Hepatocyte (in vitro differentiated cells): ENCODE results near the gene SLX1A. TPM values are rescaled to one million over a fixed set of nuclear protein-coding genes. Genes with fewer than 3 reads are reported as not detected.

Source experiments
- DNase-seq: peaks from one replicate; pipeline ENCODE4 v3.0.0-alpha.2; 2016; ENCODE audit warnings: low spot score
- H2AFZ ChIP-seq: fragments of 200-600 bp; sonication (generic); 2 replicates; pipeline ENCODE4 v1.6.0; 2016; ENCODE audit warnings: antibody characterized with exemption, mild to moderate bottlenecking
- H3K27ac ChIP-seq: fragments of 200-600 bp; sonication (generic); 2 replicates; pipeline ENCODE4 v1.5.1; 2016; ENCODE audit warnings: mild to moderate bottlenecking
- H3K27me3 ChIP-seq: fragments of 200-600 bp; sonication (generic); 2 replicates; pipeline ENCODE4 v1.6.1; 2016
- H3K36me3 ChIP-seq: fragments of 200-600 bp; sonication (generic); replicated peaks from 2 replicates; pipeline ENCODE4 v1.5.1; 2016; ENCODE audit warnings: low read depth; ENCODE audit not compliant: insufficient read depth
- H3K4me1 ChIP-seq: fragments of 200-600 bp; sonication (generic); 2 replicates; pipeline ENCODE4 v1.5.1; 2016; ENCODE audit warnings: mild to moderate bottlenecking, moderate library complexity; ENCODE audit not compliant: insufficient read depth
- H3K4me2 ChIP-seq: fragments of 200-600 bp; sonication (generic); 2 replicates; pipeline ENCODE4 v1.6.0; 2016
- H3K4me3 ChIP-seq: fragments of 200-600 bp; sonication (generic); 2 replicates; pipeline ENCODE4 v1.5.1; 2016; ENCODE audit warnings: mild to moderate bottlenecking
- H3K79me2 ChIP-seq: fragments of 200-600 bp; sonication (generic); 2 replicates; pipeline ENCODE4 v1.6.0; 2017; ENCODE audit warnings: mild to moderate bottlenecking
- H3K9me2 ChIP-seq: fragments of 200-600 bp; sonication (generic); replicated peaks from 2 replicates; pipeline ENCODE4 v1.6.0; 2017; ENCODE audit warnings: mild to moderate bottlenecking; ENCODE audit not compliant: insufficient read depth
- H3K9me3 ChIP-seq: fragments of 200-600 bp; sonication (generic); 2 replicates; pipeline ENCODE4 v1.5.1; 2016; ENCODE audit warnings: low read depth, mild to moderate bottlenecking
- H4K20me1 ChIP-seq: fragments of 200-600 bp; sonication (generic); 2 replicates; pipeline ENCODE4 v1.6.0; 2016; ENCODE audit warnings: mild to moderate bottlenecking; ENCODE audit not compliant: insufficient read depth, poor library complexity, severe bottlenecking
- EZH2 ChIP-seq: fragments of 200-600 bp; sonication (generic); IDR thresholded peaks from 2 replicates; pipeline ENCODE4 v1.6.1; 2016; ENCODE audit warnings: antibody characterized with exemption, mild to moderate bottlenecking, borderline replicate concordance
- EZH2phosphoT487 ChIP-seq: fragments of 200-600 bp; sonication (generic); IDR thresholded peaks from one replicate; pipeline ENCODE4 v1.6.1; 2018; ENCODE audit warnings: antibody characterized with exemption, mild to moderate bottlenecking, low read depth, moderate library complexity; ENCODE audit not compliant: unreplicated experiment, severe bottlenecking
- WGBS: methylation state at CpG from one replicate; pipeline ENCODE4 v1.1.6; 2016; ENCODE audit warnings: low lambda C conversion rate; ENCODE audit errors: missing lambda C conversion rate; 5-methylcytosine and 5-hydroxymethylcytosine counted together
- polyA plus RNA-seq: library from polyadenylated mRNA; unstranded; fragments of >200 nt; fragmentation: Nextera tagmentation; extraction: Ambion mirVana; gene quantifications from 2 replicates; pipeline ENCODE4 v1.2.1, GENCODE V29; 2016
- total RNA-seq: library from RNA; depleted of rRNA; stranded (reverse); fragments of >200 nt; gene quantifications from 2 replicates; pipeline ENCODE4 v1.2.3, GENCODE V29; 2014
- TF ChIP-seq, protein P1 (sequence below): fragments of 200-600 bp; sonication (generic); IDR thresholded peaks from 2 replicates; pipeline ENCODE4 v1.5.1; 2016; ENCODE audit warnings: antibody characterized with exemption, mild to moderate bottlenecking; ENCODE audit not compliant: poor library complexity

The SLX1A gene
- total and polyA plus RNA-seq, 2 experiments from 2014 or later, result 25.1 to 111 TPM

DNA sequence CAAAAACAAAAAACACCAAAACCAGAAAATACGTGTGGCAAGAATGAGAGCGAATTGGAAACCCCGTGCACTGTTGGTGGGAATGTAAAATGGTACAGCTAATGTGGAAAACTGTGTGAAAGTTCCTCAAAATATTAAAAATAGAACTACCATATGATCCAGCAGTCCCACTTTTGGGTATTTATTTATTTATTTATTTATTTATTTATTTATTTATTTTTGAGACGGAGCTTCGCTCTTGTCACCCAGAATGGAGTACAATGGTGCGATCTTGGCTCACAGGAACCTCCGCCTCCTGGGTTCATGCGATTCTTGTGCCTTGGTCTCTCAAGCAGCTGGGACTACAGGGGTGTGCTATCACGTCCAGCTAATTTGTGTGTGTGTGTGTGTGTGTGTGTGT is 41.2 kb upstream of the SLX1A start:
- Histone ChIP-seq H3K4me2 (no peak overlapping the region), H3K4me1 (no peaks in the 10 kb centered on the region), H3K79me2 (no peaks in the 10 kb centered on the region), H3K27me3 (no peaks in the 10 kb centered on the region), H3K9me3 (peaks cover 4% of the 10 kb centered on the region), H2AFZ (no peak overlapping the region), H3K9me2 (no peaks in the 10 kb centered on the region), H3K4me3 (no peak overlapping the region), H3K27ac (no peak overlapping the region), H4K20me1 (no peaks in the 10 kb centered on the region), H3K36me3 (no peaks in the 10 kb centered on the region)
- TF ChIP-seq, protein P1, sequence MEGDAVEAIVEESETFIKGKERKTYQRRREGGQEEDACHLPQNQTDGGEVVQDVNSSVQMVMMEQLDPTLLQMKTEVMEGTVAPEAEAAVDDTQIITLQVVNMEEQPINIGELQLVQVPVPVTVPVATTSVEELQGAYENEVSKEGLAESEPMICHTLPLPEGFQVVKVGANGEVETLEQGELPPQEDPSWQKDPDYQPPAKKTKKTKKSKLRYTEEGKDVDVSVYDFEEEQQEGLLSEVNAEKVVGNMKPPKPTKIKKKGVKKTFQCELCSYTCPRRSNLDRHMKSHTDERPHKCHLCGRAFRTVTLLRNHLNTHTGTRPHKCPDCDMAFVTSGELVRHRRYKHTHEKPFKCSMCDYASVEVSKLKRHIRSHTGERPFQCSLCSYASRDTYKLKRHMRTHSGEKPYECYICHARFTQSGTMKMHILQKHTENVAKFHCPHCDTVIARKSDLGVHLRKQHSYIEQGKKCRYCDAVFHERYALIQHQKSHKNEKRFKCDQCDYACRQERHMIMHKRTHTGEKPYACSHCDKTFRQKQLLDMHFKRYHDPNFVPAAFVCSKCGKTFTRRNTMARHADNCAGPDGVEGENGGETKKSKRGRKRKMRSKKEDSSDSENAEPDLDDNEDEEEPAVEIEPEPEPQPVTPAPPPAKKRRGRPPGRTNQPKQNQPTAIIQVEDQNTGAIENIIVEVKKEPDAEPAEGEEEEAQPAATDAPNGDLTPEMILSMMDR, result no peak
- no peak for TF ChIP-seq EZH2phosphoT487
- no peak for TF ChIP-seq EZH2
- DNase-seq, result no peak
- WGBS, result over 99% methylated on average over 9 of the region's 9 CpGs

DNA sequence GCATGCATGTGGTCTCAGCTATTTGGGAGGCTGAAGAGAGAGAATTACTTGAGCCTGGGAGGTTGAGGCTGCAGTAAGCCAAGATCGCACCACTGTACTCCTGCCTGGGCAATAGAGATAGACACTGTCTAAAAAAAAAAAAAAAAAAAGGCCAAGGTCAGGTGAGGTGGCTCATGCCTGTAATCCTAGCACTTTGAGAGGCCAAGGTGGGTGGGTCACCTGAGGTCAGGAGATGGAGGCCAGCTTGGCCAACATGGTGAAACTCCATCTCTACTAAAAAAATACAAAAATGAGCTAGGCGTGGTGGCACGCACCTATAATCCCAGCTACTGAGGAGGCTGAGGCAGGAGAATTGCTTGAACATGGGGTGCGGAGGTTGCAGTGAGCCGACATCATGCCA is 38.5 kb upstream of the SLX1A start:
- H3K79me2 ChIP-seq, result no peaks in the 10 kb centered on the region
- H3K9me3 ChIP-seq, result no peaks in the 10 kb centered on the region
- no peaks in the 10 kb centered on the region for H4K20me1 ChIP-seq
- 91% methylated on average over 5 of the region's 5 CpGs for WGBS
- no peak for TF ChIP-seq EZH2phosphoT487
- no peak for TF ChIP-seq EZH2
- TF ChIP-seq, protein P1, result no peak
- H3K27ac ChIP-seq, result no peak overlapping the region
- no peak for DNase-seq
- no peak overlapping the region for H3K4me3 ChIP-seq
- H3K4me1 ChIP-seq, result no peaks in the 10 kb centered on the region
- H3K27me3 ChIP-seq, result no peaks in the 10 kb centered on the region
- H3K4me2 ChIP-seq, result no peak overlapping the region
- H3K9me2 ChIP-seq, result no peaks in the 10 kb centered on the region
- H2AFZ ChIP-seq, result no peak overlapping the region
- H3K36me3 ChIP-seq, result no peaks in the 10 kb centered on the region

DNA sequence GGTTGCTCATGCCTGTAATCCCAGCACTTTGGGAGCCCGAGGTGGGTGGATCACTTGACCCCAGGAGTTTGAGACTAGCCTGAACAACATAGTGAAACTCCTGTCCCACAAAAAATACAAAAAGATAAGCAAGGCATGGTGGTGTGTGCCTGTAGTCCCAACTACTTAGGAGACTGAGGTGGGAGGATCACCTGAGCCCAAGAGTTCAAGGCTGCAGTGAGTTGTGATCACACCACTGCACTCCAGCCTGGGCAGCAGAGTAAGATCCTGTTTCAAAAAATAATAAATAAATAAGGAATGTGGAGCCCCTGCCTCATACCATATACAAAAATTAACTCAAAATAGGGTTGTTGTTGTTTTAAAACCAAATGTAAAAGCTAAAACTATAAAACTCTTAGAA is 36.5 kb upstream of the SLX1A start:
- no peak overlapping the region for H3K4me3 ChIP-seq
- WGBS, result 92% methylated on average over 1 of the region's 1 CpG
- H3K27me3 ChIP-seq, result no peaks in the 10 kb centered on the region
- no peaks in the 10 kb centered on the region for H4K20me1 ChIP-seq
- H3K9me3 ChIP-seq, result no peaks in the 10 kb centered on the region
- H3K27ac ChIP-seq, result no peak overlapping the region
- H3K4me2 ChIP-seq, result no peak overlapping the region
- DNase-seq, result no peak
- no peaks in the 10 kb centered on the region for H3K79me2 ChIP-seq
- H2AFZ ChIP-seq, result no peak overlapping the region
- no peak for TF ChIP-seq EZH2phosphoT487
- TF ChIP-seq, protein P1, result no peak
- no peak for TF ChIP-seq EZH2
- no peaks in the 10 kb centered on the region for H3K4me1 ChIP-seq
- no peaks in the 10 kb centered on the region for H3K36me3 ChIP-seq
- no peaks in the 10 kb centered on the region for H3K9me2 ChIP-seq

DNA sequence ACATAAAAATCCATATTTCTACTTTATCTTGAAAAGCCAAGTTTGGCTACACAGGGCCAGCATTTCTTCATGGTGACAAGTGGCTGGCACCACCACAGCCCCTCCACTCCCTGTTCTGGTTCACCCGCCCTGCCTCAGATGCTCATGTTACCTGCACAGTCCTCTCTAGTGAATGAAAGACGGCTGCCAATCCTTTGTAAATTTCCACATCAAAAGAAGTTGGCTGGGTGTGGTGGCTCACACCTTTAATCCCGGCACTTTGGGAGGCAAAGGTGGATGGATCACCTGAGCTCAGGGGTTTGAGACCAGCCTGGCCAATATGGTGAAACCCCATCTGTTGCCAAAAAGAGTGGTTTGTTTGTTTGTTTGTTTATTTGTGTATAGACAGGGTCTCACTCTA is 30.1 kb upstream of the SLX1A start:
- Histone ChIP-seq H3K4me2 (no peak overlapping the region), H3K27ac (no peak overlapping the region), H3K9me2 (no peaks in the 10 kb centered on the region), H3K4me3 (no peak overlapping the region), H3K36me3 (no peaks in the 10 kb centered on the region), H3K79me2 (no peaks in the 10 kb centered on the region), H4K20me1 (no peaks in the 10 kb centered on the region), H3K9me3 (no peaks in the 10 kb centered on the region), H3K4me1 (no peaks in the 10 kb centered on the region), H3K27me3 (no peaks in the 10 kb centered on the region), H2AFZ (no peak overlapping the region)
- WGBS, result 73% methylated on average over 3 of the region's 3 CpGs
- no peak for TF ChIP-seq EZH2
- no peak for TF ChIP-seq EZH2phosphoT487
- TF ChIP-seq, protein P1, result no peak
- DNase-seq, result no peak
